ENCODE results near the gene MLPH.
A peak's percentile ranks its signal among the peaks of the same experiment; 100 is the strongest.

Gene MLPH

GRCh38 chr2:237486819-237487448, at the start of gene MLPH:
MLPH (plus strand) TSS chr2:237487251; CDS start chr2:237493427, 6,176 bp downstream.
- H3K4me3 ChIP-seq, result peak within 1 kb of the TSS; percentile 20 to 43 (median 34)
- peak within 1 kb of the TSS in 13 of 21 experiments; percentile 18 to 75 (median 54) for H3K27ac ChIP-seq

GRCh38 chr2:237437566-237437965, 49.5 kb upstream of the MLPH start:
- Histone ChIP-seq H3K27ac (peak overlapping the region in 3 of 21 experiments; percentile 35 to 57 (median 51)), H3K4me3 (no peak overlapping the region)

- Histone ChIP-seq H3K4me3 (no peak overlapping the region), H3K27ac (peak overlapping the region in 3 of 21 experiments; percentile 35 to 57 (median 51))
Measured at GRCh38 chr2:237438080-237438940, 48.7 kb upstream of the MLPH start.

GRCh38 chr2:237440819-237441281, 46.2 kb upstream of the MLPH start:
- H3K27ac ChIP-seq, result peak overlapping the region in 13 of 21 experiments; percentile 5 to 76 (median 44)
- H3K4me3 ChIP-seq, result no peak overlapping the region

GRCh38 chr2:237441605-237442274, 45.3 kb upstream of the MLPH start:
- no peak overlapping the region for H3K4me3 ChIP-seq
- H3K27ac ChIP-seq, result peak overlapping the region in 8 of 21 experiments; percentile 34 to 76 (median 57)

- no peak overlapping the region for H3K27ac ChIP-seq
- H3K4me3 ChIP-seq, result no peak overlapping the region
Measured at GRCh38 chr2:237444071-237444470, 43.0 kb upstream of the MLPH start.

GRCh38 chr2:237445611-237446337, 41.3 kb upstream of the MLPH start:
- no peak overlapping the region for H3K27ac ChIP-seq

GRCh38 chr2:237446338-237446665, 40.7 kb upstream of the MLPH start:
- H3K4me3 ChIP-seq, result no peak overlapping the region
- H3K27ac ChIP-seq, result no peak overlapping the region

More at GRCh38 chr2:237445611-237446337, 41.3 kb upstream of the MLPH start:
- H3K4me3 ChIP-seq, result no peak overlapping the region

- H3K27ac ChIP-seq, result no peak overlapping the region
- H3K4me3 ChIP-seq, result no peak overlapping the region
Measured at GRCh38 chr2:237447496-237447895, 39.6 kb upstream of the MLPH start.

- peak overlapping the region in 1 of 21 experiments; percentile 63 for H3K27ac ChIP-seq
- H3K4me3 ChIP-seq, result no peak overlapping the region
Measured at GRCh38 chr2:237448171-237448570, 38.9 kb upstream of the MLPH start.

- Histone ChIP-seq H3K27ac (peak overlapping the region in 3 of 21 experiments; percentile 3 to 63 (median 43)), H3K4me3 (no peak overlapping the region)
Measured at GRCh38 chr2:237448626-237449025, 38.4 kb upstream of the MLPH start.

- Histone ChIP-seq H3K27ac (peak overlapping the region in 6 of 21 experiments; percentile 3 to 63 (median 38)), H3K4me3 (no peak overlapping the region)
Measured at GRCh38 chr2:237449193-237449881, 37.7 kb upstream of the MLPH start.

GRCh38 chr2:237450108-237450507, 36.9 kb upstream of the MLPH start:
- peak overlapping the region in 4 of 21 experiments; percentile 20 to 57 (median 38) for H3K27ac ChIP-seq
- no peak overlapping the region for H3K4me3 ChIP-seq

GRCh38 chr2:237450583-237450982, 36.5 kb upstream of the MLPH start:
- Histone ChIP-seq H3K4me3 (no peak overlapping the region), H3K27ac (no peak overlapping the region)

- no peak overlapping the region for H3K4me3 ChIP-seq
- H3K27ac ChIP-seq, result peak overlapping the region in 2 of 21 experiments; percentile 26 to 51
Measured at GRCh38 chr2:237451643-237452469, 35.2 kb upstream of the MLPH start.

- H3K4me3 ChIP-seq, result no peak overlapping the region
- H3K27ac ChIP-seq, result peak overlapping the region in 1 of 21 experiments; percentile 51
Measured at GRCh38 chr2:237452861-237453260, 34.2 kb upstream of the MLPH start.

- Histone ChIP-seq H3K27ac (no peak overlapping the region), H3K4me3 (no peak overlapping the region)
Measured at GRCh38 chr2:237453671-237454070, 33.4 kb upstream of the MLPH start.

GRCh38 chr2:237455764-237456163, 31.3 kb upstream of the MLPH start:
- Histone ChIP-seq H3K27ac (no peak overlapping the region), H3K4me3 (no peak overlapping the region)
